Measurements from ENCODE around the gene PLEKHA7. TPM values are rescaled to one million over a fixed set of nuclear protein-coding genes. Genes with fewer than 3 reads are reported as not detected.
A peak's percentile ranks its signal among the peaks of the same experiment; 100 is the strongest.

PLEKHA7 gene
- total RNA-seq, 1 experiment from 2014 or later = 13.0 TPM

- TF ChIP-seq ZNF671 (CRISPR knock-in tag; IDR thresholded peaks at IDR 0.05) (no peak), NR1H2 (CRISPR knock-in tag; IDR thresholded peaks at IDR 0.05) (no peak), ZSCAN18 (CRISPR knock-in tag; IDR thresholded peaks at IDR 0.05) (no peak), ZNF416 (CRISPR knock-in tag; IDR thresholded peaks at IDR 0.05) (no peak), ZNF219 (CRISPR knock-in tag; IDR thresholded peaks at IDR 0.05; ENCODE audit: borderline replicate concordance) (no peak), GABPB1 (CRISPR knock-in tag; IDR thresholded peaks at IDR 0.05) (no peak), ZNF423 (CRISPR knock-in tag; IDR thresholded peaks at IDR 0.05) (no peak), FOXK1 (CRISPR knock-in tag; IDR thresholded peaks at IDR 0.05) (peak; percentile 52), ZBTB21 (CRISPR knock-in tag; IDR thresholded peaks at IDR 0.05; ENCODE audit: borderline replicate concordance) (peak; percentile 54; the same call in 1 of the 2 replicates), MXD4 (CRISPR knock-in tag; IDR thresholded peaks at IDR 0.05; ENCODE audit: borderline replicate concordance) (no peak), RORB (CRISPR knock-in tag; IDR thresholded peaks at IDR 0.05) (no peak), TP53 (CRISPR knock-in tag; IDR thresholded peaks at IDR 0.05) (peak; percentile 86), CBFB (CRISPR knock-in tag; IDR thresholded peaks at IDR 0.05; ENCODE audit: low read depth) (peak; percentile 67; the same call in 1 of the 2 replicates), CREB1 (CRISPR knock-in tag; IDR thresholded peaks at IDR 0.05) (no peak), GRHL2 (CRISPR knock-in tag; IDR thresholded peaks at IDR 0.05; ENCODE audit: insufficient replicate concordance, severe bottlenecking) (no peak), SP1 (CRISPR knock-in tag; conservative IDR thresholded peaks at IDR 0.05) (peak; percentile 43; the same call in 1 of the 2 replicates), NR2C2 (CRISPR knock-in tag; IDR thresholded peaks at IDR 0.05) (no peak), EMX1 (CRISPR knock-in tag; IDR thresholded peaks at IDR 0.05) (no peak), CREM (CRISPR knock-in tag; IDR thresholded peaks at IDR 0.05) (no peak), ATF2 (CRISPR knock-in tag; IDR thresholded peaks at IDR 0.05; ENCODE audit: borderline replicate concordance, low read depth) (no peak), IRF1 (CRISPR knock-in tag; IDR thresholded peaks at IDR 0.05) (0 out of 2 replicates have a peak, but pooled peaks have one; percentile 41), SOX15 (CRISPR knock-in tag; IDR thresholded peaks at IDR 0.05) (no peak), ZNF121 (CRISPR knock-in tag; IDR thresholded peaks at IDR 0.05) (no peak), ETV6 (CRISPR knock-in tag; IDR thresholded peaks at IDR 0.05) (peak; percentile 75; the same call in 1 of the 2 replicates), ZNF425 (CRISPR knock-in tag; conservative IDR thresholded peaks at IDR 0.05) (no peak), KAT7 (CRISPR knock-in tag; IDR thresholded peaks at IDR 0.05; ENCODE audit: borderline replicate concordance) (no peak), OVOL2 (CRISPR knock-in tag; IDR thresholded peaks at IDR 0.05; ENCODE audit: borderline replicate concordance) (no peak), RELA (CRISPR knock-in tag; IDR thresholded peaks at IDR 0.05; ENCODE audit: borderline replicate concordance) (no peak), ERG (CRISPR knock-in tag; IDR thresholded peaks at IDR 0.05) (no peak), FOXJ3 (CRISPR knock-in tag; IDR thresholded peaks at IDR 0.05; ENCODE audit: borderline replicate concordance) (no peak)
- TF ChIP-seq, protein P1, sequence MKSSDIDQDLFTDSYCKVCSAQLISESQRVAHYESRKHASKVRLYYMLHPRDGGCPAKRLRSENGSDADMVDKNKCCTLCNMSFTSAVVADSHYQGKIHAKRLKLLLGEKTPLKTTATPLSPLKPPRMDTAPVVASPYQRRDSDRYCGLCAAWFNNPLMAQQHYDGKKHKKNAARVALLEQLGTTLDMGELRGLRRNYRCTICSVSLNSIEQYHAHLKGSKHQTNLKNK (CRISPR knock-in tag; IDR thresholded peaks at IDR 0.05) = no peak
- TF ChIP-seq, protein P2, sequence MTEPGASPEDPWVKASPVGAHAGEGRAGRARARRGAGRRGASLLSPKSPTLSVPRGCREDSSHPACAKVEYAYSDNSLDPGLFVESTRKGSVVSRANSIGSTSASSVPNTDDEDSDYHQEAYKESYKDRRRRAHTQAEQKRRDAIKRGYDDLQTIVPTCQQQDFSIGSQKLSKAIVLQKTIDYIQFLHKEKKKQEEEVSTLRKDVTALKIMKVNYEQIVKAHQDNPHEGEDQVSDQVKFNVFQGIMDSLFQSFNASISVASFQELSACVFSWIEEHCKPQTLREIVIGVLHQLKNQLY (CRISPR knock-in tag; IDR thresholded peaks at IDR 0.05) = no peak
- TF ChIP-seq, protein P3, sequence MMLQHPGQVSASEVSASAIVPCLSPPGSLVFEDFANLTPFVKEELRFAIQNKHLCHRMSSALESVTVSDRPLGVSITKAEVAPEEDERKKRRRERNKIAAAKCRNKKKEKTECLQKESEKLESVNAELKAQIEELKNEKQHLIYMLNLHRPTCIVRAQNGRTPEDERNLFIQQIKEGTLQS (CRISPR knock-in tag; conservative IDR thresholded peaks at IDR 0.05) = no peak
Measured at GRCh38 chr11:16925561-16926065, 88.6 kb downstream of the PLEKHA7 start (continued).

All from WTC11 (cell line).